H9 (cell line): ENCODE data around the gene GAS2. TPM values are rescaled to one million over a fixed set of nuclear protein-coding genes. Genes with fewer than 3 reads are reported as not detected.

Experiments
- DNase-seq: peaks from one replicate; pipeline ENCODE4 v3.0.0-alpha.2; 2017
- H2AFZ ChIP-seq: one replicate; pipeline ENCODE4 v1.6.1; 2013; ENCODE audit warnings: mild to moderate bottlenecking, low read length, control low read depth, moderate library complexity
- H2AK5ac ChIP-seq: 2 replicates; pipeline ENCODE4 v1.6.1; 2013; ENCODE audit warnings: low read length, control low read depth, mixed read lengths; ENCODE audit not compliant: insufficient read length
- H2BK120ac ChIP-seq: one replicate; pipeline ENCODE4 v1.6.1; 2013; ENCODE audit warnings: low read depth, mild to moderate bottlenecking, low read length, control low read depth, inconsistent platforms; ENCODE audit not compliant: poor library complexity, severe bottlenecking
- H2BK12ac ChIP-seq: 2 replicates; pipeline ENCODE4 v1.6.1; 2013; ENCODE audit warnings: low read length, control low read depth, mixed read lengths, low read depth; ENCODE audit not compliant: insufficient read length
- H2BK15ac ChIP-seq: 2 replicates; pipeline ENCODE4 v1.6.1; 2013; ENCODE audit warnings: low read depth, low read length, control low read depth
- H2BK20ac ChIP-seq: one replicate; pipeline ENCODE4 v1.6.1; 2013; ENCODE audit warnings: low read depth, mild to moderate bottlenecking, low read length, control low read depth, inconsistent platforms; ENCODE audit not compliant: poor library complexity, severe bottlenecking
- H2BK5ac ChIP-seq: 2 replicates; pipeline ENCODE4 v1.6.1; 2013; ENCODE audit warnings: low read length, control low read depth, mixed read lengths; ENCODE audit not compliant: insufficient read length
- H3K14ac ChIP-seq: 2 replicates; pipeline ENCODE4 v1.6.1; 2013; ENCODE audit warnings: low read length, control low read depth; ENCODE audit not compliant: insufficient read depth
- H3K18ac ChIP-seq: 2 replicates; pipeline ENCODE4 v1.6.1; 2013; ENCODE audit warnings: low read depth, mild to moderate bottlenecking, mixed read lengths, low read length, control low read depth; ENCODE audit not compliant: insufficient read length
- H3K23ac ChIP-seq: 2 replicates; pipeline ENCODE4 v1.6.1; 2013; ENCODE audit warnings: low read length, control low read depth, mixed read lengths, low read depth; ENCODE audit not compliant: insufficient read length
- H3K23me2 ChIP-seq: 2 replicates; pipeline ENCODE4 v1.6.1; 2013; ENCODE audit warnings: low read depth, mild to moderate bottlenecking, mixed read lengths, low read length, control low read depth; ENCODE audit not compliant: insufficient read length, poor library complexity, severe bottlenecking
- H3K27ac ChIP-seq: 2 replicates; pipeline ENCODE4 v1.5.1; 2013; ENCODE audit warnings: low read length, control low read depth, mixed read lengths, low read depth; ENCODE audit not compliant: insufficient read length
- H3K27me3 ChIP-seq: 2 replicates; pipeline ENCODE4 v1.6.1; 2013; ENCODE audit warnings: low read length, control low read depth, inconsistent platforms; ENCODE audit not compliant: insufficient read depth
- H3K4ac ChIP-seq: 2 replicates; pipeline ENCODE4 v1.6.1; 2013; ENCODE audit warnings: low read depth, mild to moderate bottlenecking, control low read depth, inconsistent platforms, low read length, moderate library complexity
- H3K4me1 ChIP-seq: 2 replicates; pipeline ENCODE4 v1.6.1; 2013; ENCODE audit warnings: low read length, control low read depth, inconsistent platforms; ENCODE audit not compliant: insufficient read depth
- H3K4me2 ChIP-seq: 2 replicates; pipeline ENCODE4 v1.6.1; 2013; ENCODE audit warnings: low read length, control low read depth, mixed read lengths; ENCODE audit not compliant: insufficient read length, insufficient read depth
- H3K56ac ChIP-seq: 2 replicates; pipeline ENCODE4 v1.6.1; 2013; ENCODE audit warnings: low read depth, mild to moderate bottlenecking, mixed read lengths, low read length, control low read depth; ENCODE audit not compliant: insufficient read length
- H3K79me1 ChIP-seq: 2 replicates; pipeline ENCODE4 v1.6.1; 2013; ENCODE audit warnings: low read depth, mild to moderate bottlenecking, moderate library complexity, low read length, control low read depth, inconsistent platforms; ENCODE audit not compliant: insufficient read depth, poor library complexity, severe bottlenecking
- H3K79me2 ChIP-seq: 2 replicates; pipeline ENCODE4 v1.6.1; 2013; ENCODE audit warnings: low read length, control low read depth, inconsistent platforms; ENCODE audit not compliant: insufficient read depth
- H3K9ac ChIP-seq: 2 replicates; pipeline ENCODE4 v1.6.1; 2013; ENCODE audit warnings: low read length, control low read depth, mixed read lengths; ENCODE audit not compliant: insufficient read length; ENCODE audit errors: extremely low read depth
- H3K9me3 ChIP-seq: one replicate; pipeline ENCODE4 v1.6.1; 2013; ENCODE audit warnings: low read depth, low read length, inconsistent platforms; ENCODE audit not compliant: control insufficient read depth
- H3T11ph ChIP-seq: one replicate; pipeline ENCODE4 v1.6.1; 2013; ENCODE audit warnings: mild to moderate bottlenecking, low read length, control low read depth, inconsistent platforms
- H4K20me1 ChIP-seq: one replicate; pipeline ENCODE4 v1.6.1; 2013; ENCODE audit not compliant: control insufficient read depth, insufficient read length, insufficient read depth
- H4K5ac ChIP-seq: 2 replicates; pipeline ENCODE4 v1.6.1; 2013; ENCODE audit warnings: low read depth, mild to moderate bottlenecking, mixed read lengths, low read length, control low read depth; ENCODE audit not compliant: insufficient read length
- H4K8ac ChIP-seq: replicated peaks from 2 replicates; pipeline ENCODE4 v1.6.1; 2013; ENCODE audit warnings: low read length, control low read depth, mixed read lengths, low read depth; ENCODE audit not compliant: insufficient read length
- H4K91ac ChIP-seq: 2 replicates; pipeline ENCODE4 v1.6.1; 2013; ENCODE audit warnings: low read depth, mild to moderate bottlenecking, moderate library complexity, mixed read lengths, low read length, control low read depth; ENCODE audit not compliant: insufficient read length
- H3K27ac Mint-ChIP-seq, 3 experiments: 2 replicates in 2 of 3; 3 replicates in 1 of 3; pipeline ENCODE4 v1.8.0; 2020 to 2021; ENCODE audit warnings: mixed read lengths in 3 of 3, mild to moderate bottlenecking in 1 of 3, moderate library complexity in 1 of 3
- H3K27me3 Mint-ChIP-seq: 2 replicates; pipeline ENCODE4 v1.8.0; 2021; ENCODE audit warnings: low read depth, mild to moderate bottlenecking, moderate library complexity, mixed read lengths
- H3K36me3 Mint-ChIP-seq, 3 experiments: 2 replicates in 2 of 3; 3 replicates in 1 of 3; pipeline ENCODE4 v1.8.0; 2020 to 2021; ENCODE audit warnings: low read depth in 3 of 3, mixed read lengths in 3 of 3; ENCODE audit not compliant: insufficient read depth in 1 of 3
- H3K4me1 Mint-ChIP-seq, 2 experiments: 2 replicates each; pipeline ENCODE4 v1.8.0; 2020; ENCODE audit warnings: mixed read lengths in 2 of 2
- H3K4me3 Mint-ChIP-seq, 2 experiments: 2 replicates in 1 of 2; 3 replicates in 1 of 2; pipeline ENCODE4 v1.8.0; 2020 to 2021; ENCODE audit warnings: mild to moderate bottlenecking in 2 of 2, mixed read lengths in 2 of 2, moderate library complexity in 1 of 2
- H3K9me3 Mint-ChIP-seq, 2 experiments: 2 replicates in 1 of 2; 3 replicates in 1 of 2; pipeline ENCODE4 v1.8.0; 2020; ENCODE audit warnings: mild to moderate bottlenecking in 2 of 2, mixed read lengths in 2 of 2, moderate library complexity in 1 of 2
- CTCF ChIP-seq: fragments of 200-600 bp; sonication (generic); conservative IDR thresholded peaks from 3 replicates; pipeline ENCODE4 v1.8.0; 2021; ENCODE audit warnings: antibody characterized with exemption, mild to moderate bottlenecking
- total RNA-seq: library from RNA; stranded (reverse); gene quantifications from 2 replicates; pipeline ENCODE4 v1.2.1, GENCODE V29; 2021

The GAS2 gene
- total RNA-seq, 1 experiment from 2014 or later = 1.7 TPM

- no peak overlapping the region for H3K23ac ChIP-seq
These were observed 185.1 kb downstream of the GAS2 start for GRCh38 chr11:22851477-22851876.

More at GRCh38 chr11:22851477-22851876, 185.1 kb downstream of the GAS2 start:
- Histone ChIP-seq H4K5ac (no peak overlapping the region), H3K18ac (no peak overlapping the region), H3K27me3 (no peaks in the 10 kb centered on the region), H3K79me1 (no peaks in the 10 kb centered on the region), H2AFZ (no peak overlapping the region), H4K8ac (no peak overlapping the region), H2BK5ac (no peak overlapping the region), H3K14ac (no peak overlapping the region), H2AK5ac (no peak overlapping the region), H4K20me1 (no peaks in the 10 kb centered on the region), H3K4me1 (no peaks in the 10 kb centered on the region), H2BK120ac (no peak overlapping the region), H4K91ac (no peak overlapping the region), H3K9ac (no peak overlapping the region), H3K4ac (no peak overlapping the region), H2BK15ac (no peak overlapping the region), H2BK20ac (no peak overlapping the region), H3K56ac (no peak overlapping the region), H3K4me2 (no peak overlapping the region), H3K79me2 (no peaks in the 10 kb centered on the region), H2BK12ac (no peak overlapping the region), H3K23me2 (no peaks in the 10 kb centered on the region), H3T11ph (no peak overlapping the region), H3K9me3 (no peaks in the 10 kb centered on the region), H3K27ac (no peak overlapping the region)
- no peak overlapping the region for H3K4me3 Mint-ChIP-seq
- TF ChIP-seq CTCF = no peak
- no peaks in the 10 kb centered on the region for H3K4me1 Mint-ChIP-seq
- peaks cover 4% of the 10 kb centered on the region in 2 experiments; a peak in 3 of 5 replicates for H3K9me3 Mint-ChIP-seq
- no peak for DNase-seq
- H3K27me3 Mint-ChIP-seq = no peaks in the 10 kb centered on the region
- no peak overlapping the region for H3K27ac Mint-ChIP-seq
- peaks cover 0 to 5% (median 4%) of the 10 kb centered on the region in 3 experiments; a peak in 4 of 7 replicates for H3K36me3 Mint-ChIP-seq
